Body of pancreas (tissue), 4 donors: Measurements from ENCODE around the gene TOR2A.

ENCODE experiments used
- CTCF ChIP-seq, 7 experiments: fragments of 450-650 bp in 4 of 7; fragments of 200-600 bp in 3 of 7; sonication (generic) in 3 of 7; IDR thresholded peaks; one replicate each; pipeline ENCODE4 v1.5.1; 2016 to 2019; ENCODE audit warnings: antibody characterized with exemption in 7 of 7
- POLR2A ChIP-seq, 3 donors: fragments of 450-650 bp; IDR thresholded peaks; one replicate each; pipeline ENCODE4 v1.6.1; 2016; ENCODE audit warnings: antibody characterized with exemption in 3 of 3, mild to moderate bottlenecking in 2 of 3

- TF ChIP-seq CTCF (IDR thresholded peaks at IDR 0.05) (no peak), POLR2A (IDR thresholded peaks at IDR 0.05) (no peak)
Observed at GRCh38 chr9:127770583-127770904, 35.5 kb upstream of the TOR2A start.
